Measurements from ENCODE around the gene ADGRB3. TPM values are rescaled to one million over a fixed set of nuclear protein-coding genes. Genes with fewer than 3 reads are reported as not detected.
"Not testable (repeated sequence)": the region's sequence is repeated elsewhere in the genome, so short reads cannot be mapped to it uniquely, and the experiment has no call there.

ADGRB3 gene
- total RNA-seq, 2 experiments from 2014 or later: not detected

DNA sequence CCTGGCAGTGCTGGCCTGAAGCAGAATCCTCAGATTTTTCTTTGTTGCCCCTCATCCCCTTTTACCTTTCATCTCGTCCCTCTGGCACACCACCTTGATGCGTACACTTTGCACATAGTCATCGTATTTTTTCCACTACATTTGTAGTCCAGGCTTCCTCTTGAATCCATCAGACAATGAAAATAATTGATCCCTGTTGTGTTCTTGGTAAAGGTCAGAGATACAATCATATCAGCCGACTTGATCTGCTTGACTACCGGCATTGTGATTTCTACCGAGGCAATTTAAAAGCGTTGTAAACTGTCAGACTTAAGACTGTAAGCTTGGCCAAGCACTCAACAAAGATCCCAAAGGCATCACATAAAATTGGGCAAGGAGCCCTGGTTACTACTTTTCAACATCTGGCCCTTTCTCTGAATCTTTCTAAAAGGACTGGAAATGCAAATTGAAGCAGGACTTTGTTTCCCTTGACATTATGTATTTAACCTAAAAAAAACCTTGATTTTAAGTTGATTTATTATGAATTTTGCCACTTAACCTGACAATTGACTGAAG lies 649.2 kb downstream of the ADGRB3 start:
- ChIA-PET POLR2A (no interaction called here), CTCF (no interaction called here)

DNA sequence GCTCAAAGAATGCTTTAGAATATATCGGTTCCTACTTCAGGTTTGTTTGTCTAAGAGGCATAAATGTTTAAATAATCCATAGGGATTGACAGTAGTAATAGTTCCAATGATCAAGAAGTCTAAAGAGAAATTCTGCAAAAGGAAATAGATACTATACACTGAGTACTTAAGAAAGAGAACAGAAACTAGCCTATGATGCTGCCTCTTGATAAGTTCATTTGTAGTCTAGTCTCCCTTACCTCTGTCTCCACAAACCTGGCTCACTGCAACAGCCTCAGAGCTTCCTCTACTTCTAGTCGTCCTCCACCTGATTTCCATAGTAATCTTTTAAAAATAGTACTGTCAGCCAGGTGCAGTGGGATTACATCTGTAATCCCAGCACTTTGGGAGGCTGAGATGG lies 650.0 kb downstream of the ADGRB3 start:
- POLR2A ChIA-PET: no interaction called here

DNA sequence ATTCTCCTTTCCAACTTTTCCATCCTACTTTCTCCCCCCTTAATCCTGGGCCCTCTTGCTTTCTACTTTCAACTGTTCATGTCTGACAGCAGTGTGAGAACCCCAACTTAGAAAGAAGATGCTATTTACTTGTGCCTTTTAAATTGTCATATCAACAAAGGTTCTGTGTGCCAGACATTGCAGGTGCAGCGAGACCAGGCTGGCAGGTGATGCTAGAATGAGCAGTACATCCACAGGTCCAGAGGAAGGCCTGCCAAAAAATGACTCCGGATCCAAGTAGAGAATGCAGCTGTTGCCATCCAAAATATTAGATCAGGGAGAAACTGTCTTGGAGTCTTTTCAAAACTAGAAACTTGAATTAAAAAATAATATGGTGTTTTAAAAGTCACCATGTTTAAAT lies 651.2 kb downstream of the ADGRB3 start:
- CTCF ChIA-PET: no interaction called here
- POLR2A ChIA-PET: no interaction called here

More for the DNA sequence above, 650.0 kb downstream of the ADGRB3 start:
- CTCF ChIA-PET: no interaction called here

DNA sequence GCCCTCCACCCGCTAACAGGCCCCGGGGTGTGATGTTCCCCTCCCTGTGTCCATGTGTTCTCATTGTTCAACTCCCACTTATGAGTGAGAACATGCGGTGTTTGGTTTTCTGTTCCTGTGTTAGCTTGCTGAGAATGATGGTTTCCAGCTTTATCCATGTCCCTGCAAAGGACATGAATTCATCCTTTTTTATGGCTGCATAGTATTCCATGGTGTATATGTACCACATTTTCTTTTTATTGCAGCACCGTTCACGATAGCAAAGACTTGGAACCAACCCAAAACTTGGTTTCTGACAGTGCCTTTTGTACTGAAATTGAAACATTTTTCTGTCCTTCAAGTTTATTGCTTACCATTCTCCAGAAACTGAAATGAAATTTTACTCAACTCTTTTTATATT lies 653.1 kb downstream of the ADGRB3 start:
- CTCF ChIA-PET, POLR2A ChIA-PET: not testable (repeated sequence)

DNA sequence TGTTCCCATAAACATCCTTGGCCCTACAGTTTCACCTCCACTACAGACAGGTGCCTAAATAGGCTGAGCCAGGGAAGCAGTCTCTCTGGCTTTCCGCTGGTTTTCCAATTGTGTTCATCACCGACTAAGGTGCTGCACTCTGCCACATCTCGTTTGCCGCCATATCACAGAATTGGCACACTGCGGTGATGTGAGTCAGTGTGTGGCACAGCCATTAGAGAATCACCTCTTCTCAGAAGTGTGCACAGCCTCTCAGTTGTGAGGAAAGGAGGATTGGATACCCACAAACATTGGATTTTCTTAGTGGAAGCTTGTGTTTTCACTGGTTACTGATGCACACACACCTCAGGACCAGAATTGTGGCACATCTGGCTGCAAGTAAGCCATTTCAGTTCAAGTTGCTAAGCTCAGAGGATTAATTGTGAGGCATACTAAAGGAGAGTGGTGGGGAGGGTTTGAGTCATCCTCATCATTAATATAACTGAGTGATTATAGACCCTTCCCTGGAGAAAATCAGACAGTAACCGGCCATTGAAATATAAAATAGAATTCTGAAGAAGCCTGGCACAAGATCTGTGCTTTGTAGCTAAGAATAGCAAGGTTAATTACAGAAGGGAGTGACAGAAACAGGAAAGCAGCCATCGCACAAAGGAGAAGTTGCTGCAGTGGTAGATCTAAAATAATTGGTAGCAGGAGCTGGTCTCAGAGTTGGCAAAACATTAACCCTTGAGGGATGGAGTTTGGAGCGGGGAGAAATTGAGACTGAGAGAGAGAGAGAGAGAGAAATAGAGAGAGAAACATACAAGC lies 654.8 kb downstream of the ADGRB3 start:
- ChIA-PET POLR2A (no interaction called here), CTCF (no interaction called here)

GRCh38 chr6:69293471-69293870 lies 658.4 kb downstream of the ADGRB3 start:
- ChIA-PET POLR2A (no interaction called here), CTCF (no interaction called here)

DNA sequence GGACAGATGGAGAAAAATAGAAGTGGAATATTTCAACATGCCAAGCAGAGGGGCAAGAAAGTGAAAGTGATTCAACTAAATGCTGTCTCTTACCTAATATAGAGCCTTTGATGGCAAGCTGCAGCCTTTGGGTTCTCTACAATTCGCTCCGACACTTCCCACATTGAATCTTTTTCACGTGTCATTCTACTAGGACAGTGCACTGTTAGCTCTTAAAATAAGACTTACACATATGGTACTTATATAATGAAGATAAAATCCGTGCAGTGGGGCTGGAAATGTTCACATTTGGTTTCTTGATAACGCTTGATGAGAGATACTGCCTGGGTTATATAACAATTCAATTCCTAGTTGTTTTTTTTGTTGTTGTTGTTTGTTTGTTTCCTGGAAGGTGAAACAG lies 659.3 kb downstream of the ADGRB3 start:
- ChIA-PET POLR2A (no interaction called here), CTCF (no interaction called here)

GRCh38 chr6:69294862-69295261 lies 659.8 kb downstream of the ADGRB3 start:
- POLR2A ChIA-PET: no interaction called here
- CTCF ChIA-PET: no interaction called here

GRCh38 chr6:69303382-69303781 lies 668.3 kb downstream of the ADGRB3 start:
- POLR2A ChIA-PET: no interaction called here
- CTCF ChIA-PET: no interaction called here

GRCh38 chr6:69305456-69305855 lies 670.4 kb downstream of the ADGRB3 start:
- CTCF ChIA-PET: no interaction called here
- POLR2A ChIA-PET: no interaction called here

- ChIA-PET POLR2A (no interaction called here), CTCF (no interaction called here)
These were observed 673.5 kb downstream of the ADGRB3 start for GRCh38 chr6:69308584-69308983.

DNA sequence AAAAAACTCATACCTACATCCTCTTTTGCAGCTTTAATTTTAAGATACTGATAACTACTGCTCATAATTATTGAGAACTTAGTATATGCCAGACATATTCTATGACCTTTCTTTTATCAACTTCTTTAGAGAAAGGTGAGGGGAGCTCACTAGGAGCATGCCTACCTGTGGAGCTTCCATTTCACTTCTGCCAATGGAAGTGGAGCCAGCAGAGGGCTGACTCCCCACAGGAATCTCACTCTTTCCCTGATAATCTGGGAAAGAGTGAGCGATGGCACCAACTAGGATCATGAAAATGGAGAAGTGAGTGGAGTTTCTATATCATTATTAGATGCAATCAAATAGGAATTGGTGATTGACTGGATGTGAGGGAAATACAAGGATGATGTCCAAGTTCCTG lies 676.8 kb downstream of the ADGRB3 start:
- ChIA-PET POLR2A (no interaction called here), CTCF (no interaction called here)

DNA sequence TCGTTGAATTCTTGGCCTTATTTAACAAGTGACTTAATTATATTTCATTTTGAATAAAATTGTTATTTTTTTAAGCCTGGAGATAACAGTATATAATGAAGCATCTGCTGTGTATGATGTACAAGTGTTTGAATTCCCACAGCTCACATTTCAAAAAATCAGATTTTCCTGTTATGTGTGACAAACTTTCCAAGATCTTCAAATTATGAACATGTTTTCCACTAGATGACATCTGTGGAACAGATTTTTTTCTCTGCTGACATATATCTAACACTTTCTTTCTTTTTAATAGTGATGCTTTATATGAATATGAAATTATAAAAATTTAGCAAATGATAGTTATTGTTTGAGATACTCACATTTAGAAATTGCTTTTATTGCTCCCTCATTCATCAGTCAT lies 678.9 kb downstream of the ADGRB3 start:
- ChIA-PET POLR2A (no interaction called here), CTCF (no interaction called here)

DNA sequence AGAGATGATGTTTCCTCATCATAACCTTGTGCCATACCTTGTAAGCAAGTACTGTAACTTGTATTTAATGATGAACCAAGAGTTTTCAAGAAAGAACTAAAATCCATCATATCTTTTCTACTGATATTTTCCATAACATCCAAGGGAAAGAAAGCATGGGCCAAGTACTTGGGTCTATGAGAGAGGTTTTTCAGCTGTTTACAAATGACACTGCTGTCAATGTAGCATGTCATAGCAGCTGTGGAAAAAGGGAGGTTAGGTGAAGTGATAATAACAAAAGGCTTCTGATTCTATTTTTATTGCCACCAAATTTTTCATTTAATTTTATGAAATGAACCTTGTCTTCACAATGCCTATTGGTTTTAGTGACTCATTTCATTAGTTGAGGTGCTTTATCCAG lies 679.4 kb downstream of the ADGRB3 start:
- ChIA-PET CTCF (no interaction called here), POLR2A (no interaction called here)

DNA sequence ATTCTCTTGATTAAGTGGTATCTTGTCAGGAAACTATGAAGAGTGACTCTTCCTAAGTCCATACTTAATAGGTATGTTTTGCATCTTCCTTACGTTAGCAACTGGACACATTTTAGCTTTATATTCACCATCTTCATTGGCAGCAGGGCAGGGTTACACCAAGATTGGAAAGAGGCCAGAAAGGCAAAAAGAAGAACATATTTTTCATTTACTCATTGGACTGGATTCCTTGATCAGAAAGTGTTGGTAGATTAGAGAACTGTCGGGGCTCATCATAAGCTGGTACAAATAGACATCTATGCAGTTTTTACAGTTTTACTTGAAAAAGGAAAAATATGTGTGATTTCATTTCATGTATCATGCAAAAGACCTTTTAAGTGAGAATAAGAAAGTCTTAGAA lies 696.8 kb downstream of the ADGRB3 start:
- POLR2A ChIA-PET: no interaction called here
- CTCF ChIA-PET: no interaction called here

GRCh38 chr6:69337311-69337710 lies 702.2 kb downstream of the ADGRB3 start:
- CTCF ChIA-PET: no interaction called here
- POLR2A ChIA-PET: no interaction called here

GRCh38 chr6:69338431-69339162 lies 703.5 kb downstream of the ADGRB3 start:
- CTCF ChIA-PET: no interaction called here
- POLR2A ChIA-PET: no interaction called here

DNA sequence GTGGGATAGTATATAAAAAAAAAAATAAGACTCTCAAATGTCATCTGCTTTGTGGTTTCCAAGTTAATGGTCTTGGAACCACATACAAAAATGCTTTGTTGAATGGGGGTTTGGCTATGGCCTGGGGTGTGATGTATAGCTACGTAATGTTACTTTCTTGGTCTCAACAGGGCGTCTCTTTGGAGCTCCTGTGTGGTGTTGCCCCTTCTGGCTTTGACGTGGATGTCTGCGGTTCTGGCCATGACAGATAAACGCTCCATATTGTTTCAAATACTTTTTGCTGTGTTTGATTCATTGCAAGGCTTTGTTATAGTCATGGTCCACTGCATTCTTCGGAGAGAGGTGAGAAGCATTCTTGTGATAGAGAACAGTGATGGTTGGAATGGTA lies 704.1 kb downstream of the ADGRB3 start:
- POLR2A ChIA-PET: no interaction called here
- CTCF ChIA-PET: no interaction called here

- POLR2A ChIA-PET: no interaction called here
- CTCF ChIA-PET: no interaction called here
These were observed 705.1 kb downstream of the ADGRB3 start for GRCh38 chr6:69340196-69340595.

DNA sequence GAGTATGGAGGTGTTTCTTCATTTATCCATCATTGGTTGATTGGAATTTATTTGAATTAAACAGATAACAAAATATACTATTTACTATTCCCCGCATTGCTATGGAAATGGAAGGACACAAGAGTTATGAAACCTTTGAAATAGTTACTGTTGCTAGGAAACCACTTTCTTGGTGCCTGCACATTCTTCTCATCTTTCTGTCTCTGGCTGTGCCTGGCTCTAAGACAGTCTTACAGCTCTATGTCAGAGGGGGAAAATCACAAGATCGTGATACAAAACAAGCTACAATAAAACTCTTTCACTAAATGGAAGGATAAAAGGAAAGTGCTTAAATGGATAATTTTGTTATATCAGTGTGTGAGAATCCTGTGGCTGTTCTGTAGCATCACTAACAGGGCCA lies 708.8 kb downstream of the ADGRB3 start:
- ChIA-PET CTCF (no interaction called here), POLR2A (no interaction called here)

- POLR2A ChIA-PET: no interaction called here
- CTCF ChIA-PET: no interaction called here
These were observed 714.7 kb downstream of the ADGRB3 start for GRCh38 chr6:69349771-69350170.

GRCh38 chr6:69362209-69362608 lies 727.1 kb downstream of the ADGRB3 start:
- POLR2A ChIA-PET: no interaction called here
- CTCF ChIA-PET: no interaction called here

Data from activated CD8-positive, alpha-beta memory T cell treated with anti-CD3 and anti-CD28 coated beads for 36 hours (primary cell).